HL-60 (cell line): ENCODE measurements around the gene ADIPOR2.

Experiments used
- GABPA ChIP-seq: IDR thresholded peaks from 2 replicates; pipeline ENCODE4 v1.6.1; 2012; ENCODE audit warnings: low read depth
- POLR2AphosphoS5 ChIP-seq: IDR thresholded peaks from 2 replicates; pipeline ENCODE4 v1.6.1; 2012; ENCODE audit warnings: low read depth
- REST ChIP-seq: IDR thresholded peaks from 2 replicates; pipeline ENCODE4 v1.6.1; 2012; ENCODE audit warnings: low read depth; ENCODE audit not compliant: insufficient replicate concordance
- SPI1 ChIP-seq: IDR thresholded peaks from 2 replicates; pipeline ENCODE4 v1.6.1; 2012; ENCODE audit warnings: low read depth, mild to moderate bottlenecking, borderline replicate concordance
- TF ChIP-seq, protein P1 (sequence below): IDR thresholded peaks from one replicate; pipeline ENCODE4 v1.5.1; 2011; ENCODE audit warnings: low read length, control low read depth, inconsistent platforms; ENCODE audit not compliant: insufficient read depth

DNA sequence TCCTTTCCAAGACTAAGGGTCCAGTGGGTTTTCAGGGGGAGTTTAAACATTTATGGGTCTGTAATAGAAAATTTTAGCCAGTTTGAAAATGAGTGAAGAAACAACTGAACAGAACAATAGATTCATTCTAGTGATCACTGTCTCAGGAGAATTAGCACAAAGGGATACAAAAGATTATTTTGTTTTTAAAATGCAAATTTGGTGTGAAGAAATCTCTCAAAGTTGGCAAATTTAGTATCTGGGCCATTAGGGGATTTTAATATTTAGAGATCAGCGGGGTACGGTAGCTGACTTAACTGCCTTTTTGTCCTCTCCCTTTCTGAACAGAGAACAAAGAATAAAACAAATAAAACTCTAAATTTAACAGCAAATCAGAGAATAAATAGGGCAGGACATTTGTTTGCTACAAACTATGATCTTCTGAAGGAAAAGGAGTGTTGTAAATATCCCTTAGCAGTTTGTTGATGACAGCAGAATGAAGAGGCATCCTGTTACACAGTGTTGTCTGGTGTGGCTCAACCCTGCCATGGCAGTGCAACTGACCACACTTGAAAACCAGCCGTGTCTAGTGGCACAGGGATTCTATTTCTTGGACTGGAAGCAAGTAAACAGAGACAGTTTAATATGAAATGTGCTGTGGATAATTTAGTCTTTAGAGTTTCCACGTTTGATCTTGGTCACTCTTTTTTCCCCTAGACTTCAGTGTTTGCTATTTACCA is 83.2 kb downstream of the ADIPOR2 start:
- TF ChIP-seq, protein P1, sequence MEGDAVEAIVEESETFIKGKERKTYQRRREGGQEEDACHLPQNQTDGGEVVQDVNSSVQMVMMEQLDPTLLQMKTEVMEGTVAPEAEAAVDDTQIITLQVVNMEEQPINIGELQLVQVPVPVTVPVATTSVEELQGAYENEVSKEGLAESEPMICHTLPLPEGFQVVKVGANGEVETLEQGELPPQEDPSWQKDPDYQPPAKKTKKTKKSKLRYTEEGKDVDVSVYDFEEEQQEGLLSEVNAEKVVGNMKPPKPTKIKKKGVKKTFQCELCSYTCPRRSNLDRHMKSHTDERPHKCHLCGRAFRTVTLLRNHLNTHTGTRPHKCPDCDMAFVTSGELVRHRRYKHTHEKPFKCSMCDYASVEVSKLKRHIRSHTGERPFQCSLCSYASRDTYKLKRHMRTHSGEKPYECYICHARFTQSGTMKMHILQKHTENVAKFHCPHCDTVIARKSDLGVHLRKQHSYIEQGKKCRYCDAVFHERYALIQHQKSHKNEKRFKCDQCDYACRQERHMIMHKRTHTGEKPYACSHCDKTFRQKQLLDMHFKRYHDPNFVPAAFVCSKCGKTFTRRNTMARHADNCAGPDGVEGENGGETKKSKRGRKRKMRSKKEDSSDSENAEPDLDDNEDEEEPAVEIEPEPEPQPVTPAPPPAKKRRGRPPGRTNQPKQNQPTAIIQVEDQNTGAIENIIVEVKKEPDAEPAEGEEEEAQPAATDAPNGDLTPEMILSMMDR, result no peak
- TF ChIP-seq REST (no peak), GABPA (no peak), SPI1 (no peak), POLR2AphosphoS5 (no peak)
